Measurements from ENCODE around the gene COL28A1.
A peak's percentile ranks its signal among the peaks of the same experiment; 100 is the strongest.
"Not testable (repeated sequence)": the region's sequence is repeated elsewhere in the genome, so short reads cannot be mapped to it uniquely, and the experiment has no call there.

COL28A1 gene

DNA sequence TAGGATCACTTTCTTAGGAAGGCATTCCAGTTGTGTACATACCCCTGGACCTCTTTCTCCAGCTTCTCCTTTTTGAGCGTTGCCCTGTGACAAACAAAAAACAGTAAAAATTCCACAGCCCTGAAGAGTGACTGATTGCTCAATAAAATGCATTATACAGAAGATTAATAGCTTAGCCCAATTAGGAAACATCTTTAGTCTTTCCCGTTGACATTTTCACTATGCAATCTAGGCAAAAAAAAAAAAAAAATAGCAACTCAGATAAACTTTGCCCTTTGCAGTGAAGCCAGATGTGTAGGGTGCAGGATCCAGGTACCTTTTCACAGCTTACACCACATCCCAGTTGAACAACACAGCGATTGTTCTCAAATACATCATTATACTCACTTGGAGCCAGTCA, 17.9 kb downstream of the COL28A1 start:
- DNase-seq = no peak
- ATAC-seq = no peak

DNA sequence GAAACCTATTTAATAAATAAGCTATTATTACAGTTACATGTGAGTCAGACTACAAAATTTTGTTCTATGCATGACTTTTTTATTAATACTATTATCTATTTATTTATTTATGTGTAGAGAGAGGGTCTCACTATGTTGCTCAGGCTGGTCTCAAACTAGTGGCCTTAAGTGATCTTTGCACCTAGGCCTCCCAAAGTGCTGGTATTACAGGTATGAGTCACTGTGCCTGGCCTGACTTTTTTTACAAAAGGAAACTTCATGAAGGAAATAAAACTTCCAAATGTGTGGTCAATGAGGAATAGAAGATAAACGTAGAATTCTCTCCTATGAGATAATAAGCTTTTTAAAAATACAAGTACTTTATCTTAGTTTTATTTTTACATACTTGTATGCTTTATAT, 19.0 kb downstream of the COL28A1 start:
- DNase-seq (no peak), ATAC-seq (no peak)

GRCh38 chr7:7516156-7516555, 19.5 kb downstream of the COL28A1 start:
- DNase-seq = no peak
- ATAC-seq = peak; percentile 19

- no peak for DNase-seq
- ATAC-seq = no peak
Observed at GRCh38 chr7:7512861-7513597, 22.6 kb downstream of the COL28A1 start.

DNA sequence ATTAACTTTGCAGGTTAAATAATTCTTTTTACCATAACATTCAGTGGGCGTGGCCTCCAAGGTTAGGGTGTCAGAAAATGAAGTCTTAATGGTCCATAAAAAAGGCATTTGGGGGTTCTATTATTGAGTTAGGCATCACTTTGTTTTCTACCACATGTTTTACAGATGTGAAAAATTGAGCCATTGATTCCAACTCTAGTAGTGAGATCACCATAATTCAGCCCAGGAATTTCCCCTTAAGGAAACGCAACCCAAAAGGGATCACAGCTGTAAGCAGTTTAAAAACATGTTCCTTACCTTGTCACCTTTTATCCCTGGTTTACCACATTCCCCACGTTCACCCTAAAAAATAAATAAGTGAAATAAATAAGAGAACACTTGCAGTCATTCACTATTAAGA, 24.9 kb downstream of the COL28A1 start:
- ATAC-seq = no peak
- DNase-seq = no peak

GRCh38 chr7:7505915-7506314, 29.8 kb downstream of the COL28A1 start:
- DNase-seq = no peak
- no peak for ATAC-seq

DNA sequence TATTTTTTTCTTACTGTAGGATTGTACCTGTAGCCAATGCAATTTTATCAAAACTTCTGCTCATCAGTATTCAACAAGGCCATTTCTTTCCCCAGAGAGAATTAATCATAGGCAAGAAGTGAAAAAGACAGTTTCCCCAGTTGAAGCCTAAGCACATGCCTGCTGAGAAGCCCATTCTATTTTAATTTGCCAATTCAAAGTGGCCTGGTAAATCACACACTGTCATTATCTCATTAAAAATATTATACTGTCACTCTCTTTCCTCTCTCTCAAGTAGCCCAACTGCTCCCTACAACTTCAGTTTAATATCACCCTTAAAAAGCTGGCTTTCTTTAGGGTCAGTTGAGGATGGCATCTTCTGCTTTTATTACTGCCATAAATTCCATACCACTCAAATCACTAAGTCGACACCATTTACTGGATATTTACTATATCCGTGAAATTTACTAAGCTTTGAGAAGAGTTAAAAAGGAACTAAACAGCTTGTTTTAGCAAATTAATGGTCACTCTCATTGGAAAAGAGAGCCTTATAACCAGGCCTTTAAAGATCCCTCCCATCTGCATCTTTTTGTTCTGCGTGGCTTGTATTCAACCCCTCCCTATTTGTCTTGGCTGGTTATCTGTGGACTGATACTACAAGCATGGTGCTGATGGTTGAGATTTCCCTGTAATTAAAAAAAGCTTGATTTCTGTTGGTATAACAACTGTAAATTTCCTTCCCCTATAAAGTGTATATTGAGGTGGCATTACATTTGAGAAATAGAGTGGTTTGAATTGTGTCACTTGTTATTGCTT, 30.6 kb downstream of the COL28A1 start:
- no peak for ATAC-seq
- no peak for DNase-seq

DNA sequence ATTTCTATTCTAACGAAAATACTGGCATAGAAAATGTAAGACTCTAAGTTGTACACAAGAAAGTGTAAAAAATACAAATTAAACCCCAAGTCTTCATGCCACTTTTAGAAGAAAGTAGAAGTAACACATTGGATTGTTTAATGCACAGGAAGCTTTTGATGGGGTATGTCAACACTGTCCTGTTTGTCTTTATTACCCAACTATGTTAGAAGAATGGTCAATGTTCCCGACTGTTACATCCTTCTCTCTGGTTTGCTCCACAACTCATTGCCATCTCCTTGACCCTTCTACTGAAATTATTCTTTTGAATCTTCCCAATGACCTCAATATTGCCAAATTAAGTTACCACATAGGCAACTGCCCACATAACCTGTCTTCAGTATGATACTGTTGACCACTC, 35.8 kb downstream of the COL28A1 start:
- ATAC-seq (no peak), DNase-seq (no peak)

GRCh38 chr7:7498856-7499255, 36.8 kb downstream of the COL28A1 start:
- DNase-seq = no peak
- ATAC-seq = no peak

- DNase-seq (no peak), ATAC-seq (no peak)
Observed at GRCh38 chr7:7496311-7496710, 39.4 kb downstream of the COL28A1 start.

DNA sequence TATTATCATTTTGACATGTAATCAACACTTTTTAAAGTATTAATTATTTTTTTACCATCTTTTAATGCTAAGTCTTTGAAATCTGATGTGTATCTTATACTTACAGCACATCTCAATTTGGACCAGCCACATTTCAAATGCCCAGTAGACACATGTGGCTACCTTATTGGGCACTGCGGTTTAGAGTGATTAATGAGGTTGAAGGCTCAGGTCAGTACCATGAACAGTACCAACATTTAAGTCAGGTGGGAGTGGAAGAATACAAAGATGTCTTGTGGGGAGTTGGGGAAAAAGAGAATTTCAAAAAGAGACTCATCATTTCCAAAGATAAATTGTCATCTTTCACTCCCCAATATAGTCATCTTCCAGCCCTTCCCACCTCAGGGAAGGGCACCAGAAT, 40.5 kb downstream of the COL28A1 start:
- no peak for DNase-seq
- no peak for ATAC-seq

DNA sequence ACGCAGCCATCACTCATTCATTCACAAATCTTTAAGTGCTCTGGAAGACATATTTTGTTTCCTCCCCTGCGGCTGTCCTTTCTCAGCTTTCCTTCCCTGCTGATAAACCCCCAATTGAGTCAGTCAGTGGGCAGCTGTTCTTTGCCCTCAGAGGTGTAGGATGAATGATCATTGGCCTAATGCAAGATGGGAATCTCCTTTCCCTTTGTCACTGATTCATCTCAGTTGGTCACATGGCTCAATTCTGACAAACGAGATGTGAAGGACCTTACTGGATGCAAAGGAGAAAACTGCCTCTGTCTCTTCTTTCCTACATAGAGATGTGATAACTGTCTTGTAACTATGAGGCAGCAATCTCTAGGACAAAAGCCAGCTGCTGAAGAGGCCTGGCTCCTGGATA, 44.6 kb downstream of the COL28A1 start:
- ATAC-seq = no peak
- DNase-seq = no peak

- no peak for ATAC-seq
- no peak for DNase-seq
Observed at GRCh38 chr7:7490003-7490402, 45.7 kb downstream of the COL28A1 start.

DNA sequence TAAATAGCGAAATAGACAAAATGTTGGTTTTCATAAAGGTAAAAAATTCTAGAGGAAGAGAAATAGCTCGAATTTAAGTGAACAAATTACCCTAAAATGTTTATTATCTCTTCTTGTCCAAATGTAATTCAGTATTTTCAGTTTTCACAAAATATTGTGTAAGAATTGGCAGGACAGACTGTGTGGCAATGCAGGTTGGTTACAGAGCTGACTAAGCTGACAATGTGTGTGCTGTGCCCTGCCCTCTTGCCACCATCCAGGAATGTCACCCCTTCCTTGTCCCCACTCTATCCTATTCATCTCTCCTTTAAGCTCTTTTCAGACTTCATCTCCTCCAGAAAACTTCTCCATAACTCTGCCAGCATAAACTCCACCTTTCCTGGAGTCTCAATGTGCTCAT, 46.1 kb downstream of the COL28A1 start:
- ATAC-seq (no peak), DNase-seq (no peak)

GRCh38 chr7:7486362-7486761, 49.3 kb downstream of the COL28A1 start:
- DNase-seq (no peak), ATAC-seq (no peak)

- ATAC-seq (no peak), DNase-seq (no peak)
Observed at GRCh38 chr7:7484072-7484471, 51.6 kb downstream of the COL28A1 start.

DNA sequence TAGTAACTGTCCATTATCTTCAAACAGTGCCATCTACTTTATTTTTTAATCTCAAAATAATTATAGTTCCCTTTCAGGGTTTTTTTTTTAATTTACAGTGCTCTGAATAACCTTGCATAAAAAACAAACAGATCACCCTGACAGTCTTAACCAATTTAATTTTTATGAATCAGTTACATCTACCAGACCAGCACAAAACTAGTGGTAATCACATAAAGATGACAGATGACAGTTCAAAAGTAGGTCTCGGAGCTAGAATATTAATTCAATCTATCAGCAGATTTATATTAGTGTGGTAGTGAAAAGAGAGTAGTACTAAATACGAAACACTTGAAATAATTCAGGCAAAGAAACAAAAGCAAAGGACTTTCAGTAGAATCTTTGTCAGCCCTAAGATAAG, 53.9 kb downstream of the COL28A1 start:
- ATAC-seq = no peak
- DNase-seq = no peak

- DNase-seq (no peak), ATAC-seq (no peak)
Observed at GRCh38 chr7:7479275-7479805, 56.3 kb downstream of the COL28A1 start.

- no peak for DNase-seq
- ATAC-seq = no peak
Observed at GRCh38 chr7:7478569-7478968, 57.1 kb downstream of the COL28A1 start.

DNA sequence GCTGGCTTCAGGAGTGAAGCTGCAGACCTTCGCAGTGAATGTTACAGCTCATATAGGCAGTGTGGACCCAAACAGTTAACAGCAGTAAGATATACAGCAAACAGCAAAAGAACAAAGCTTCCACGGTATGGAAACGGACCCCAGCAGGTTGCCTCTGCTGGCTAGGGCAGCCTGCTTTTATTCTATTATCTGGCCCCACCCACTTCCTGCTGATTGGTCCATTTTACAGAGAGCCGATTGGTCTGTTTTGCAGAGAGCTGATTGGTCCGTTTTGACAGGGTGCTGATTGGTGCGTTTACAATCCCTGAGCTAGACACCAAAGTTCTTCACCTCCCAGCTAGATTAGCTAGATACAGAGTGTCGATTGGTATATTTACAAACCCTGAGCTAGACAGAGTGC, 58.0 kb downstream of the COL28A1 start:
- ATAC-seq, DNase-seq: not testable (repeated sequence)

DNA sequence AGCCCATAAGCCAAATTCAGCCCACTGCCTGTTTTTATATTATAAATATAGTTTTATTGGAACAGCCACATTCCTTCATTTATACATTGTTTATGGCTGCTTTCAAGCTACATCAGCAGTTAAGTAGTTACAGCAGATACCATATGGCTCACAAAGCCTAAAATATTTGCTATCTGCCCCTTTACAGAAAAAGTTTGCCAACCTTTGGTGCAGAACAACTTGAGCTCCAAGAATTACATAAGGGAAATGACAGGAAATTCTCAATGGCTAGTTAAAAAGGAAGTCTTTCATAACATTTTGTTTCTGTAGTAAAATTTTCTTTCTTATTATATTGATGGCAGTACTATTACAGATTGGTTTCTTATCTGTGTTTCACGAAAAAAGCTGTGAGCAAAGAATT, 59.3 kb downstream of the COL28A1 start:
- ATAC-seq (no peak), DNase-seq (no peak)

DNA sequence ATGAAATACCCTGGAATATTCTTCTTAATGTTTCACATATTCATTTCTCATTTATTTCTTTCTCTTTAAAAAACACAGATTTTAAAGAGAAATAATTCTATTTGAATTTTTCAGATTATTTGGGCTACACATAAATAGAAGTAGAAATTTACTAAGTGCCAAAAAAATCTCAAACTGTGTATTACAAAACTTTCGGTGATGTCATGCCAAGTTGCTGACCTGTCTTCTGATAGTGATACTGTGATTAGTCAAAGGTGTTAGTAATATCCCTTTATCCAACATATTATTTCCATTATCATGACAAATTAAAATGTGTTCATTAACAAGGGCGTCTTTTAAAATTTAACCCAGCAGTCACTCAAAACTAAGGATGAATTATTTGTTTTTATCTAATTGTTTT, 60.1 kb downstream of the COL28A1 start:
- no peak for ATAC-seq

GRCh38 chr7:7474436-7474835, 61.2 kb downstream of the COL28A1 start:
- no peak for DNase-seq
- ATAC-seq = no peak

More for the DNA sequence above, 60.1 kb downstream of the COL28A1 start:
- DNase-seq = no peak
